Central memory CD4-positive, alpha-beta T cell (primary cell): ENCODE results near the gene APMAP.
"Not testable (repeated sequence)": the region's sequence is repeated elsewhere in the genome, so short reads cannot be mapped to it uniquely, and the experiment has no call there.

Source experiments
- DNase-seq: peaks from one replicate; pipeline ENCODE4 v3.0.0; 2022

Gene APMAP

DNA sequence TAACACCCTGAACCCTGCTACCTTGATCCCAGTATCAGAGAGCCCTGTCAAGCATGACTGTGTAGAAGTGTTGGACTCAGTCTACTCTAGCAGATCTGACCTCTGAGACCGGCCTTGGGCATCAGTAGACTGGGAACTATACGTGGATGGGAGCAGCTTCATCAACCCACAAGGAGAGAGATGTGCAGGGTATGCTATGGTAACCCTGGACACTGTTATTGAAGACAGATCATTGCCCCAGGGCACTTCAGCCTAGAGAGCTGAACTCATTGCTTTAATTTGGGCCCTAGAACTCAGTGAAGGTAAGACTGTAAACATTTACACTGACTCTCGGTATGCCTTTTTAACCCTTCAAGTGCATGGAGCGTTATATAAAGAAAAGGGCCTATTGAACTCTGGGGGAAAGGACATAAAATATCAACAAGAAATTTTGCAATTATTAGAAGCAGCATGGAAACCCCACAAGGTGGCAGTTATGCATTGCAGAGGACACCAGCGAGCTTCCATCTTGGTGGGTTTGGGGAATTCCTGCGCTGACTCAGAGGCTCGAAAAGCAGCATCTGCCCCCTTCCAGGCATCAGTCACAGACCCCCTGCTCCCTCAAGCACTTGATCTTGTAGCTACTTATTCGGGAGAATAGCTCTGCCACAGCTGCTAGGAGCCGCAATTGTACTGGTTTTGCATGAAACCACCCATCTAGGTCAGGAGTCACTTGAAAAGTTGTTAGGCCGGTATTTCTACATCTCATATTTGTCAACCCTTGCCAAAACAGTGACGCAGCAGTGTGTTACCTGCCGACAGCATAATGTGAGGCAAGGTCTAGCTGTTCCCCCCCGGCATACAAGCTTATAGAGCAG, 62.5 kb downstream of the APMAP start:
- not testable (repeated sequence) for DNase-seq

DNA sequence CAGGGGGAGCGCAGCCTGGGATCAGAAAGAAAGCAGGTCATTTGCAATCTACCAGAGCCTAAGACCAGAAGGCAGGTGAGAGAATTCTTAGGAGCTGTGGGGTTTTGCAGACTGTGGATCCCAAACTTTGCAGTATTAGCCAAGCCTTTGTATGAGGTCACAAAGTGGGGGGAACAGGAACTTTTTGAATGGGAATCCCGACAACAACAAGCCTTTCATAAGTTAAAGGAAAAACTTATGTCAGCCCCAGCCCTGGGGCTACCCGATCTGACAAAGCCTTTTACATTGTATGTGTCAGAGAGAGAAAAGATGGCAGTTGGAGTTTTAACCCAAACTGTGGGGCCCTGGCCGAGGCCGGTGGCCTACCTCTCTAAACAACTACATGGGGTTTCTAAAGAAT, 63.3 kb downstream of the APMAP start:
- not testable (repeated sequence) for DNase-seq

DNA sequence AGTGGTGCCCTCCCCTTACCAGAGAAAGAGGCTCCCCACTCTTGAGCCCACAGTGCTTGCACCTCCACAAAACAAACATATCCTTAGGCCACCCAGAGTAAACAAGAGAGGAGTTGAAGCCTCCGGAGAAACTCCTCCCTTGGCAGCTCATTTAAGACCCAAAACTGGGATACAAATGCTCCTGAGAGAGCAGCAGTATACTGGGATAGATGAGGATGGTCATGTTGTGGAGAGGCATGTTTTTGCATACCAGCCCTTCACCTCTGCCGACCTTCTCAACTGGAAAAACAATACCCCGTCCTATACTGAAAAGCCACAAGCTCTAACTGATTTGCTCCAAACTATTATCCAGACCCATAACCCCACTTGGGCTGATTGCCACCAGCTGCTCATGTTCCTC, 71.8 kb downstream of the APMAP start:
- not testable (repeated sequence) for DNase-seq

GRCh38 chr20:24919665-24920064, 72.9 kb downstream of the APMAP start:
- DNase-seq: not testable (repeated sequence)

- DNase-seq: no peak
These were observed 73.7 kb downstream of the APMAP start for GRCh38 chr20:24918579-24919566.

DNA sequence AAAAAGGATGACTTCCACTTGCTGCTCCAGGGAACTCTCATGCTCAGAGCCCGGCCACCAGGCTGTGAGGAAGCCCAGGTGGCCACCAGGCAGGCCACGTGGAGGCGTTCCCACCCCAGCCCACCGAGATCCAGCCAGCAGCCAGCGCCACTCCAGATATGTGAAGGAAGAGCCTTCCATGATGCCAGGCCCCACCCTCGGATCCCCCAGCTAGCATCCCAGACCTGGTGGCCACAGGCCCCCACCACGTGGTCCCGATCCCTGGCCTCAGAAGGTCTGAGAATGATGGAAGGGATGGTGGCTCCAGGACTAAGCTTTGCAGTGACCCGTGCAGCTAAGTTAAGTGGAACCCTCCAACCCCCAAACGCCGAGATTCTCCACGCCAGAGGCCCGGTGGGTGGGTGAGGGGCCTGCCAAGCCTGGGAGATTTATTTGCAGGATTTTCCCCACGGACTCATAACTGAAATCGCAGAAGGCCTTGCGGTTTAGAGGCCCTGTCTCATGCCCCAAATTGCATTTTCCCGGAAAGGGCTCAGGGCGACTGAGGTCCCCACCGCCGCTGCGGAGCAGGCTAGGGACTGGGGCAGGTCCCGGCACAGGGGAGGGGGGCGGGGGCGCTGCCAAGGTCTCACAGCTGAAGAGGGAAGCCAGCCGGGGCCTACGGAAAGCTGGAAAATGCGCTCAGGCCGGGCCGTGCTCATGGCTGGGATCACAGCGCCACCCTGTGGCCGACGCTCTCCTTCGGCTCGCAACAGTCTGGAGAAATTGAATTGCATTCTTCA, 74.6 kb downstream of the APMAP start:
- peak; percentile 12 for DNase-seq

DNA sequence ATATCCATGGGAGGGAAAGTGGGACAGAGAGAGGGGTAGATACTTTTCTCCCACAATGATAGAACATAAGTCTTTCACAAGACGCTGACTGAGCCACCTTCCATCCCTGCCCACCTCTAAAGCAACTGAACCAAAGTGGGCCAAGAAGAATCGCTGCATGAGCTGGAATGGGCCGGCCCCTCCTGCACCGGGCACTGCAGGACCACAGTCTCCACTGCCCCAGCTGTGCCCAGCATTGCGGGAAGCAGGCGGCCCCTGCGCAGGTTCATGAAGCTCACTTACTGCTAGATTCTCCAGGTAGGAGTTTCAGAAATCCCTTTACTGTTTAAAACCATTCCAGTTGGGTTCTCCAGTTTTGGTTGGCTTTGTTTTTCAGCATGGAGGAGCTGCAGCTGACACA, 75.5 kb downstream of the APMAP start:
- no peak for DNase-seq

- no peak for DNase-seq
These were observed 76.1 kb downstream of the APMAP start for GRCh38 chr20:24916412-24916811.

DNA sequence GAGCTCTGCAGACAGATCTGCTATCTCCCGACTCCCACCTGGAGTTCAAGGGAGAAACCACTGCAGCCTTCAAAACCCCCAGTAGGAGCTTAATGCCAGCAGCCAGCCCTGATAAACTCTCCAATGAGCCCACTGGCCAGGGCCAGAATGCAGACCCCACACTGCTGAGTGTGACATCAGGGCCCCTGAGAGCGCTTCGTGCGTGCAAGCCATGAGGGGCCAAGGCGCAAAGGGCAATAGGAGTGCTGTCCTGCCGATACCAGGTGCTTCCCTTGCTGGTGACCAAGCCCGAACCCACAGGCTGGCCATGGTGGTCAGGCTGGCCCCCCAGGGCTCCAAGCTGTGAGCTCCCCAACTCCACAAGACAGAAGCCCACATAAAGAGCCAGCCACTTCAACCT, 76.7 kb downstream of the APMAP start:
- DNase-seq: no peak

DNA sequence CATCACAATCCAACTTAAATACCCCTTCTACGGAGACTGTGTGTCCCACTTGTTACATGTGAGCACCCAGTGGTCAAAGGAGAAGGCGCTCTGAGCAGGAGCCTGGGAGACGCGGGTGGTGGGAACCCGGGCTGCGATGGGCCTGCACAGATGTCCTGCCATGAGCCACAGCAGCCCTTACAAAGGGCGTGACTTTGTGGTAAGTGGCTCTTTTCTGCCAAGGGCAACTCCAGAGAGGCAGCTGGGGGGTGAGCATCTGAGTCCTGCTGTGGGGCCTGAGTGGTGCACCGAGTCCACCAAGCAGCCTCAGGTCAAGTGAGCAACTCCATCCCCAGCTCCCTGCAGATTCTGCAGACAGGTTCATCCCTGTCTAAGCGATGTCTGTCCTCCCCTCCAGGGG, 77.1 kb downstream of the APMAP start:
- no peak for DNase-seq

DNA sequence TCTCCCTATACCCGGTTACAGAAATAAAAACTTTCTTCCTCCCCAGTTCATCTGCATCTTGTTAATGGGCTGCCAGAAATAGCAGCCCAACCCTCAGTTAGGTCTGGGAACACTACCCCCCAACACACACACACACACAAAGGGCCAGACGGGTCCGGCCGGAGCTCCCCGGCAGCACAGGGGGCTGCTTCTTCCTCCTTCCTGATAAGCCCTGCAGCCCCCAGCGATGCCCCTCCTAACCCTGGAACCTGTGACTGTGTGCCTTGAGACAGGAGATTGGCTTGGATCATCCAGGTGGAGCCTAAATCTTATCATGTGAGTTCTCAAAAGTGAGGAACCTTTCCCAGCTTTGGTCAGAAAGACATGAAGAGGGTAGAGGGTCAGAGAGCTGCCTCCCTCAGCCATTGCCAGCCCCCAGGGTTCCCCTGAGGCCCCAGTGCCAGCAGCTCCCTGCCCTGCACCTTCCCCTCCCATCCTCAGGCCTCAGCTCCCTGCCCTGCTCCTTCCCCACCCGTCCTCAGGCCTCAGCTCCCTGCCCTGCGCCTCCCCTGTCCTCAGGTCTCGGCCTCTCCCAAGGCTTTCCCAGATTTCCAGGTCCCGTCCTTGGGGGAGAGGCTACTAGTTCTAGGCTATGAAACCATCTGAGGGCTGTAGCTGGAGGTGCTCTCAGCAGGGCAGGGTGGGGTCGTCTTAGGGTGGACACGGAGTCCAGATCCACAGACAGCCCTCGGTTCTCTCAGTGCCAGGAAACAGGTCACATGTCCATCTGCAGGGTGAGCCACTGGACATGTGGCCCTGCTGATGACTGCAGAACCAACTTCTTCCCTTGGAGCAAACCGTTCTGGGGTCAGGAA, 77.9 kb downstream of the APMAP start:
- DNase-seq: no peak

DNA sequence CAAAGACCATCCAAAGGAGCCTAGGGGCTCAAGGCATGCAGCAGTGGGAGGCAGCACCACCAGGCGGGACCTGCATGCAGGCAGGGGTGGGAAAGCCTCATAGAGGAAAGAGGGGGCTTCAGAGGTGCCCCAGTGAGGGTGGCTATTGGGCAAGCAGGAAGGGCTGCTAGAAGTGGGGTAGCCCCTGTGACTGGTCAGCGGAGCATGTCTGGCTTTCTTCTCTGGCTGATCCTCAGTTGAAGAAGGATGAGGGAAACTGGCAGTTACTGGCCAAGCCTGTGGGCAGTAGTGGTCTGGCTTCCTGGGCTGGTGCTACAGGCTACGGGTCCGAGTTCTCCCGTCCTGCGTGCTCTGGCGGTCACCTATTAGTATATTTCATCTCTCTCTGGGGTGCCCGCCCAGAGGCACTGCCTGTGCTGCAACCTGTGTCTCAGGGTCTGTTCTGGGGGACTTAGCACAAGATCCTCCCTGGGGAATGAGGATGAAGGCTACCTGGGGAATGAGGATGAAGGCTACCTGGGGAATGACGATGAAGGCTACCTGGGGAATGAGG, 79.4 kb downstream of the APMAP start:
- no peak for DNase-seq
